Epithelial cell of alveolus of lung (primary cell): ENCODE measurements around the gene HAPLN3. TPM values are rescaled to one million over a fixed set of nuclear protein-coding genes. Genes with fewer than 3 reads are reported as not detected.

ENCODE experiments used
- total RNA-seq: library from RNA; depleted of rRNA; stranded (reverse); fragments of >200 nt; gene quantifications from 2 replicates; pipeline ENCODE4 v1.2.1, GENCODE V29; 2015

HAPLN3 gene
- total RNA-seq = 10.9 and 11.0 TPM in 2 replicates

DNA sequence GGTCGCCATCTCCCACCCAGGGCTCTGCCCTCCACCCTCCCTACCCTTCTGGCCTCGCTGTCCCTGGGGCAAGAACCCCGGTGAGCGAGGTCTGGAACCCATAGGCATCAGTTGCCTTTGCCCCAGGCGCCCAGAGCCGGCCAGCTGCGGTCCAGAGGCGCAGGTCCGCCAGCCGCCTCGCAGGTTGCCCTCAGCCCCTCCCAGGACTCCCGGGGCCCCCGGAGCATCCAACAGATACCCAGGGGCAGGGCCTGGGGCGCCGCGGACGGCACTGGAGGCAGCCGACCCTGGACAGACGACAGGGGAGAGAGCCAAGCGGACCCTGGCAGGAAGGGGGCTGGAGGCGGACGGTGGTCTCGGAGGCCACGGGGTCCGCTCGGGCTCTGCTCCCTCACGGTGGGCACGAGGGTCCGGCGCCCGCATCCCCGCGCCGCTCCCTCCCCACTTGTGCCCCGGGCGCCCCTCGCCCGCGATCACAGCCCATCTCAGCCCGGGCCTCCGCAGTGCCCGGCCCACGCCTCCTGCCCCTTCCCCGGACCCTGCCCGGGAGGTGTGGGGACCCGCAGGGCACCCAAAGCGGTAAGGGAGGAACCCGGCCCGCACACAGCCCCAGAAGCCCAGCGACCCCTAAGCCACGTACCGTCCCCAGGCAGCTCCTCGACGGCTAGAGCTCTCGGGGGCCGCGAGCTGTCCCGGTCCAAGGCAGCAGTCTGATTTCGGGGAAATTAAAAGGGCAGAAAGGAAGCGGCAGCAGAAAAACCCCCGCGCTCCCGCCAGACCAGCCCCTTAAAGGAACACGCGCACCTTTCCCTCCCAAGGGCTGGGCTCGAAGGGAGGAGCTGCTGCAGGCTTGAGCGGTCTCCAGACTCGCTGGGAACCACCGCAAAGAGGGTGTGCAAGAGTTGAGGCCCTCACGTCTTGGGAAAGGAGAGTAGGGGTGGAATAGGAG lies at the start of gene HAPLN3:
HAPLN3 (minus strand) TSS at position 726 of the 949 bp plus-strand sequence. CDS start 8,246 bp downstream, outside the sequence.

DNA sequence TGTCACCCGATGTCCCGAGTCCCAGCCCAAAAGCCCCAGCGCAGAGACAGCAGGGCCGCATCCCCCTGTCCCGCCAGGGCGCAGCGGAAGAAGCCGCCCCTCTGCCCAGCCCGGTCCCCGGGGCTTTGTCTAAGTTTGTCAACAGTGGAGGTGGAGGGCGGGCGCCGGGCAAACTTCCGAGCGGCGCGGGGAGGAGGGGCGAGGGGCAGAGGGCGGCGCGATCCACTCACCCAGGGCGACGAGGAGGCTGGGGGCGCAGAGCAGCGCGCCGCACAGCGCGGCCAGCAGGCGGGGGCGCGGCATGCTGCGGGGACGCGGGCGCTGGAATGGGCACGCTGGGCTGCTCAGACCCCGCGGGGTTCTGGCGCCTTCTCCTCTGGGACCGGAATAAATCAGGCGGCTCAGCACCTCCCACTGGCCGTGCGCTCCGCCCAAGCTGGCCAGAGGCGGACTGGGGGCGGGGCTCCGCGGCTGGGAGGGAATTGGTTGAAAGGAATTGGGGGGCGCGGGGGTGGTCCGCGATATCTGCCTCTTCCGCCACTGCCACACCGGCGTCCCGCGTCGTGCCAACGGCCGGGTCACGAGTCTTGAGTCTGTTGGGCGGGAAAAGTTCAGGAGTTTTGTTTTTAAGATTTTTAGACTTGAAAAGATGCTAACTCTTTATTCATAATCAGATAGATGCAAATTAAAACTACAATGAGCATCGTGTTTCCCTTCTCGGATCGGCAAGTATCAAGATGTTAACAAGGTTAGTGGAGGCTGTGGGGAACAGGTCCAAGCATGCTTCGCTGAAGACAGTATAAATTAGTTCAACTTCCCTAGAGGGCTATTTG lies 17.9 kb upstream of the HAPLN3 start, which contains the start of gene MFGE8:
MFGE8 (minus strand) TSS at position 363 of the 833 bp plus-strand sequence; CDS start at position 303, 60 bp downstream.

Other genes with a start within 250 kb of the HAPLN3 start
- gene ACAN, start 92.1 kb downstream of the HAPLN3 start, total RNA-seq = 0.13 and 0.16 TPM in 2 replicates
- 162 and 184 TPM in 2 replicates for gene MFGE8, start 17.8 kb upstream of the HAPLN3 start, total RNA-seq
- gene ABHD2, start 192.9 kb upstream of the HAPLN3 start, total RNA-seq = 37.4 and 47.3 TPM in 2 replicates